GM21528 (cell line): Measurements from ENCODE around the gene CDKN2A.

Experiments
- ATAC-seq: cut with Tn5 transposase; IDR thresholded peaks from one replicate; pipeline ENCODE4 v1.9.1; 2021; ENCODE audit warnings: mild to moderate bottlenecking, moderate library complexity; ENCODE audit not compliant: unreplicated experiment, low FRiP score

CDKN2A gene

DNA sequence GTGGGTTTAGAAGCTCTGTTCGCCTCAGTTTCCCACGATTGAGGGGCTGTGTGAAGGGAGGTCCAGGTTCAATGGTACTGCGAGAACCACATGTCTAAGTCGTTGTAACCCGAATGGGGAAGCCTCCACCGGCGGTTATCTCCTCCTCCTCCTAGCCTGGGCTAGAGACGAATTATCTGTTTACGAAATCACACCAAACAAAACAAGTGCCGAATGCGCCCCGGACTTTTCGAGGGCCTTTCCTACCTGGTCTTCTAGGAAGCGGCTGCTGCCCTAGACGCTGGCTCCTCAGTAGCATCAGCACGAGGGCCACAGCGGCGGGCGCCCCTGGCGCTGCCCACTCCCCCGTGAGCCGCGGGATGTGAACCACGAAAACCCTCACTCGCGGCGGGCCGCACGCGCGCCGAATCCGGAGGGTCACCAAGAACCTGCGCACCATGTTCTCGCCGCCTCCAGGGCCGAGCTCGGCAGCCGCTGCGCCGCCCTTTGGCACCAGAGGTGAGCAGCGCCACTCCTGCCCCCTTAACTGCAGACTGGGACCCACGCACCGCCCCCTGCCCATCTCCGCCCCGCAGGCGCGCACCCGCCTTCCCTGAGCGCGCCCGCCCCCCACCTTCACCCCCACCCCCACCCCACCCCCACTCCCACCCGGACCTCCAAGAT lies at the start of gene CDKN2A:
CDKN2A (minus strand) TSS at position 500 of the 663 bp plus-strand sequence.
- peak; percentile 42 for ATAC-seq

DNA sequence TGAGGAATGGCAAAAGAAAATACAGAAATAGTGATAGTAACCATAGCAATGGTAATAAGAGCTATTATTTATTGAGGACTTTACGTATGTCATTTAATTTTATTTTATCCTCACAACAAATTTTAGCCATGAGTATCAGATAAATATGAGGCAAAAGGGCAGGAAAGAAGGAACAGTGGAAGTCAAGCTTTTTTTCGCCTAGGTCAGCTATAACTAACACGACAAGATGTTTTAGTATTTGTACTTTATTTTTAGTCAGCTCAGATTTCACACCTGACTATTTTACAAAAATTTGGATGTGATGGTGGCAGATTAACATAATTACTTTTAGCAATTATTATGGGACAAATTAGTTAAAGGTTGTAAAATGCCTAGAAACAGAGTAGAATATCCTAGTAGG lies 49.7 kb upstream of the CDKN2A start:
- no peak for ATAC-seq

DNA sequence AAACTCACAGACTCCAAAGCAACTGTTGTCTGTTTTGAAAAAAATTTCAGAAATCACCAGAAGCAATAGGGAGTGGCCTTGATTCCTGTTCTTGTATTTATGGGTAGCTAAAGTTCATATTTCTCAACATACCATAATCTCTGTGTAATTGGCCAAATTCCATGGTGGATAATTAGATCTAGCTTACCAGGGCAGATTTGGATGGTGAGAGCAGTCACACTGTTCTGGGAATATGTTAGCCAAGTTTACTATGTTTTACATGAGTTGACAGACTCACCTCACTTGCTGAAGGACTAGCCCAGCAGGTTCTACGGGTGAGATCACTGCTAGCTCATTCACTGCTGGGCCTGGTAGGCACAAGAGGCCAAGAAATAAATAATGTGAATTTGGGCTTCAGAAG lies 47.6 kb upstream of the CDKN2A start:
- ATAC-seq, result no peak

DNA sequence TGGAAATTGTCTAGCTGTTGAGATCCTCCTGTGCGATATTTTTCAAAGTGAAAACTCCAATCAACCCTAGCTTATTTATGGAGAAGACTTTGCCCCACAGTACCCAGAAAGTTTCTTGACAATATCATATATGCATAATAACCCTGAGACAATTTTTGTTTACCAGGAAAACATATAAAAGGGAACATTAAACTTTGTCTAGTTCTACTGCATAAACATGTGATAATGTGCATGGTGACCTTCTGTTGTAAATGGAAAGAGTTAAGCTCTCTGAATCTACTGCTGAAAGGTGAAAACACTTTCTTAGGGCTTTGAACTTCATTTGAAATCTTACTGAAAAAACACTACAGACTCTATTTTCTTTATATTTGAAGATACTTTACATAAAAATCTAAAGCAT lies 47.2 kb upstream of the CDKN2A start:
- no peak for ATAC-seq

DNA sequence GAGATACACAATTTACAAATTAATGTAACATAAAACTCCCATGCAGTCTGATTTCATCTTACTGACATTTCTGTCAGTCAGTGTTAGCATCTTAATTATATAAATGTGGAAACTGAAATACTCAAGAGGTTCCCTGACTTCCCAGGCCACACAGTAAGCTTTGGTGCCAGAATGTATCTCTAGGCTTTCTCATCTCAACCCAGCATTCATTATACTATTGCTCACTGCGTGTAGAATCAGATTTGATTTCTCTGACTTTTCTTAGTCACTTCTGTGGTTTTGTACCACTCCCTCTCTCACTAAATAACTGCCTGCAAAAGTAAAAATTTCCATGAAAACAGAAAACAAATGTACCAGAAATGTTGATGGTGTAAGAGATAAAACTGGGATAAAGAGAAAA lies 46.6 kb upstream of the CDKN2A start:
- ATAC-seq, result no peak

DNA sequence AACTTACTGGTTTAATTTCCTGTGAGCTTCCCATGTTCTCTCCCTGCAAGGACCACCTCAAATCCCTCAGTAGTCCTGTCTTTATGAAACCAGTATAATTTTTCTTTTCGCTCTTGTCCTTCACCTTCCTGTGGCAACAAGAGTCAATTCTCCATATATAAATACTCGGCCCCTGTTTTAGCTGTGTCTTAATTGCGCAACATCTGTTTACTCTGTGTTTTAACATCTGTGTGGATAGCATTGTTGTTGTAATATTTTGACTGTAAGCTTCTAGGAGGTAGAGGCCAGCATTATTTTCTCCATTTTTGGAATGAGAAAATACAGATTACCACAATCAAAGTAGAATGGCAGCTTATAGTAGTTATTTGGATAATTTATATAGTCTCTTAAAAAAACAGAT lies 45.1 kb upstream of the CDKN2A start:
- ATAC-seq, result no peak

DNA sequence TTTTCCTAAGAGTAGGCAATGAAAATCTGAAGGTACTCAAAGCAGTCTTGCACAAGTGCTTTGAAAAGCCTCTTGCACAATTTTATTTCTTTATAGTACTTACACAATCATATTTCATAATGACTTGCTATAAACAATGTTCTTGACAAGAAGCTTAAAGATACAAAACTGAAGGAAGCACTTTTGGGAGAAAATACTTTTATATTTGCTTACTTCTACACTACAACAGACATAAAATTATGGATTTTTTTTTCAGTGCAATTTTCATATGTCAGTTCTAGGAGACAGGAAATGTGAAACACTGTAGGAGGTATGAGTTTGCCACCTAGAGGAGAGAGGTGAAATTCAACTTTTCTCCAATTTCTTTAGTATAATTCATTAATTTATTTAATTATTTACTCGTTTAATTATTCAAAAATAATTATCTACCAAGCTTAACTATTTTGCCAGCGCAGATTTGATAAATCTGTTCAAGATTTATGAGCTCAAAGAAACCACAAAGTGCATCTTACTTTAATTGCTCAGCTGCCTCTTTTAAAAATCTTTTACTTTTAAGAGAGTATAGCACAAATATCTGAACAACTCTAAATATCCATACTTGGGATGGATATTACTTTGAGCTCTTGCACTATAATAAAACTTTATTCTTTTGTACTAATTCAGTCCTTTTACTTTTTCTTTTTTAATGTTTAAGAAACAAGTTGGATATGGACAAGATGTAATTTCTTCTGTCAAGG lies 43.9 kb upstream of the CDKN2A start:
- ATAC-seq, result no peak

DNA sequence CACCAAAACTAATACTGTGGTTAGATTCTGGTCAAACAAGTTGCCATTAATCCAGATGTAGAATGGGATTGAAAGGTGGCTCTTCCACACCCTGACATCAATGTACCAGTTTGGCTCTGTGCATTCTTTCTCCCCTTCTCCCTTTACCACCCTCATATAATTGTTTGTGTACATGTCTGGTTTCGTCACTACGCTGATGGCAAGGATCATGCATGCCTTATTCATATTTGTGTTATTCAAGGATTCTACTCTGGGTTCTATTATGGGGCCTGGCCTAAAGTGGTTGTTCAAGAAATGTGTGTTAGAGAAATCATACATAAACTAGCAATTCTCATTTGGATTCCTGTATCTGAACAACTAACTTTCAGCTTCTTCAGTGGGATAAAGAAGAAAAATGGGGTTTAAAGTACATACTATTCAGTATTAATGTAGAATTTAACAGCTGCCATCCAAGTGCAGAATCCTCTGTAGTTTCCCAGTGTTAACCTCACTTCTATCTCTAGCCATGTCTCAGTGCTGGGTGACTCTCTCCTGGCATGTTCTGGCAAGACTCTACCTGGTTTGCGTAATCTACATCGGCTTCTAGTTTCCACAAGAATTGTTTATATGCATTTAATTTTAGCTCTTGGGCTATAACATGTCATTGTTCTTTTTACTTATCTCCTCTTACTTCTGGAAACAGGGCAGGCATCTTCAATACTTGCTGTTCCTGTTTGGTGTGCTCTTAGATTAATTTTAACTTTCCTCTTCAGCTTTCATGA lies 42.9 kb upstream of the CDKN2A start:
- ATAC-seq, result no peak

DNA sequence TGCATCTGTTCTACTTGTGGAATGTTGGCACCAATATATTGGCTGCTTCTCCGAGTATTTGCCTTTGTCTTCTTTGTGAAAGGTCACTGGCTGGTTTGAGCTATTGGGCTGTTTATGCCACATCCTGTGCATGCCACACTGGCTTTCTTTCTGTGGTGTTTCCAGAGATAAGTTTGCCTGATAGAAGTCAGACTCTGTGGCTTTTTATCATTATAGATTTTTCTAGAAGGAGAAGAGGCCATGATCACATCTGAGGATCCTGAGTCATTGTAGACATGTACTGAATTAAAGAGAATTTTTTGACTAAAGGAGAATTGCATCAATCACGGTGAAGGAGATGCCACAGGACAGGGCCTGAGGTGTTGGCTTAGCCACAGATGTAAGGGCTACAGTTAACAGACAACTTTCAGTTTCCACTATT lies 41.4 kb upstream of the CDKN2A start:
- ATAC-seq, result no peak

DNA sequence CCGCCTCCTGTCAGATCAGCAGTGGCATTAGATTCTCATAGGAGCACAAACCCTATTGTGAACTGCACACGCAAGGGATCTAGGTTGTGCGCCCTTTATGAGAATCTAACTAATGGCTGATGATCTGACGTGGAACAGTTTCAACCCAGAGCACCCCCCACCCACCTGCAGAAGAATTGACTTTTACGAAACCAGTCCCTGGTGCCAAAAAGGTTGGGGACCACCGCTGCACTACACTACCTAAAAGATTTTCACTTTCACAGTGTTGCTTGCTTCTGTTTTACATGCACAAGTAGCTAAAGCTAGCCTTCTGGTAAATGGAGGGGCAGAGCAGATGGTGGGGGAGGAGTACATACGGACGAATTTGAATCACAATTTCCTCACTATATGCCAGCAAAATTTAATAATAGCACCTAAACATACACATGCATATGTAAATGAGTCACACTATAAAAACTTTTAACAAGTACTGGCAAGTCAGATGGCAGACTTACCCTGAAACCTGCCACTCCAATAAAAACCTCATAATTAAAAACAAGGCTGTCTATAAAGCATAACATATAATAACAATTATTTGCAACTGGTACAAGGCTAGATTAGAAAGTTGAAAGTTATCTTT lies 38.9 kb upstream of the CDKN2A start:
- ATAC-seq, result no peak

DNA sequence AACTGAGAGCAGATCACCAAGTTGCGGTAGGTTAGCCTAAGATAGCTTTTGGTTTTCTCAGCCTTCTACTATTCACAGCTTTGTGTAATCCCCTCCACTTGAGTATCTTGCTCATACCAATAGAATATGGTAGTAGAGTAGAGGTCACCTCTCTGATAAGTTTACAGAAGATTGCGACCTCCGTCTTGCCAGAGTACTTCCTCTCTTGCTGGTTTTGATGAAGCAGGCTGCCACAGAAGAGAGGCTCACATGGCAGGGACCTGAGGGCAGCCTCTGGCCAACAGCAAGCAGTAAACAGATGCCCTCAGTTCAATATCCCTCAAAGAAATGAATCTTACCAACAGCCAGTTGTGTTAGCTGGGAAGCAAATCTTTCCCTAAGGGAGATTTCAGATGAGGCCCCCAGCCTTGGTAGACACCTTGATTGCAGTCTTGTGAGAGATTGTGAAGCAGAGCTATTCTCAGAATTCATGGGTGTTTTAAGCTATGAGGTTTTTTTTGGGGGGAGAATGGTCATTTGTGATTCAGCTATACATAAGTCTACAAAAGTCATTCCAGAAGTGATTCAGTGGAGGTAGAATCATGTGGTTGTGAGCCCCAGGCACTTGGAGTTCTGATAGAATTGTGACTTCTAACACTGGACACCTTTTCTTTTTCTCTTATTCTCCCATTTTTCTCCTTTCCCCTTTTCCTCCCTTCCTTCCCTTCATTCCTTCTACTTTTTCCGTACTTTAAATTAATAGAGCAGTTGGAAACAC lies 37.6 kb upstream of the CDKN2A start:
- no peak for ATAC-seq

DNA sequence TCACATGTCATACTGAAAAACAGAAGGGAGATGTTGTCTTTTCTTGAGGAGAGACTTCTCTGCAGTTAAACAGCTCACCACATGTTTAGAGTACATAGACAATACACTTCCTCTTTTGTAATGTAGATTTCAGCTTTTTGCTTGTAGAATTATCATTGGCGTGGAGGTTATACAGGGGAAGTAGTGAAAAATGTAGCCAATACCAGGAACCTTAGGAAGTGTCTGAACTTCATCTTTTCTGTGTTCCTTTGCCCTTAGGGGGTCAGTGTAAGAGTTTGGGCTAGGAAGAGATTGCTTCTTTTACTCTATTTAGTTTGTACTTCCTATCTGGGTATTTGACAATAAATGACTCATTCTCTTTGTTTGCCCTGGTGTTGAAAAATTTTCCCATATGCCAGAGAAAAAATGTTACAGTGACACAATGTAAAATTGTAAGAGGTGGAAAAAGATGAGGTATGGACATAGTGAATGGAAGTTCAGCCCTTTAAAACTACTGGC lies 36.0 kb upstream of the CDKN2A start:
- ATAC-seq, result peak; percentile 82

DNA sequence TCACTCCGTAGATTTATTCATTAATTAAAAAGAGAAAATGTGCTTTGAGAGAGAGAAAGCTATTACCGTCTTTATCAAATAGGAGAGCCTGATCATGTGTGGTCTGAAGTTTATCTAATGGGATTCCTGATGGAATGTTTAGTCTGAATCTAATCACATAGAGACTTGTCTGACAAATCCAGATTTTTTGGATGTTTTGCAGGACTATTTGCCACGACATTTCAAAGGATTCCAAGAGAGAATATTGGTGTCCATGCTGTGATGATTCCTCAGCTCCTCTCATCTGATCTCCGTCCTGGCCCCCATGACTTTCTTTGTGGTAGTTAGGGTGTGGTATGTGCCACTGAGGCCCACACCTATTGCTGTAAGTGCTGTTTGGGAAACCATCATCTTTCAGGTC lies 35.0 kb upstream of the CDKN2A start:
- ATAC-seq, result no peak

DNA sequence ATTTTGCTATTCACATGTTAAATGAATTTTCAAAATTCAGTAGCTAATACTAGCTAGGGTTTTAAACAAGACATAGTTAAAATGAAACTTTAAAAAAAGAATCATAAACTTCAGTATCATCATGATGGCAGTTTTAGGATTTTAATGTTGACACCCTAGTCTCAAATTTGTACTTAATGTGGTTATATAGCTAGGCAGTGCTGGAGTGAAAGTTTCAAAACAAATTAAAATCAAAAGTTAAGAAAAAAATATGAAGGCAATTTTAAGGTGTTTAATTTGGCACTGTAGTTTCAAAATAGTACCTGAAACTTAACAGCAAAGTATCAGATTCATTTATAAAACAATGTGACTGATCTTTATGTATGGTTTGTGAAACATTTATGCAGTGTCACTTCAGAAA lies 34.2 kb upstream of the CDKN2A start:
- ATAC-seq, result no peak

DNA sequence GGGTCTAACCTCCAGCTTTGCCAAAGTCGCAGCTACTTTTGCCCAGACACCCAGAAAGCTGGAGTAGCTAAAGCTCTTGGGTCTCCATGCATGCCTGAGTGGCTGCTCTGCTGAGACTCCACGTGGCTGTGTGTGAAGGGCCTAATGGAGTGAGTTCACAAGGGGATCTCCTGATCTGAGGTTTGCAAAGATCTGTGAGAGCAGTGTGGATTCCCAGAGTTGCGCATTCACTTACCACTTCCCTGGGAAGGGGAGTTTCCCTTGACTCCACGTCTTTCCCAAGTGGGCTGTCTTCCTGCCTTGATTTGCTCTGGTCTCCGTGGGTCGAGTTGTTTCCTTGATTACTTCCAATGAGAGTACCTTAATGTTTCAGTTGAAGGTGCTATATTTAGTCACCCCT lies 32.5 kb upstream of the CDKN2A start:
- ATAC-seq, result no peak

DNA sequence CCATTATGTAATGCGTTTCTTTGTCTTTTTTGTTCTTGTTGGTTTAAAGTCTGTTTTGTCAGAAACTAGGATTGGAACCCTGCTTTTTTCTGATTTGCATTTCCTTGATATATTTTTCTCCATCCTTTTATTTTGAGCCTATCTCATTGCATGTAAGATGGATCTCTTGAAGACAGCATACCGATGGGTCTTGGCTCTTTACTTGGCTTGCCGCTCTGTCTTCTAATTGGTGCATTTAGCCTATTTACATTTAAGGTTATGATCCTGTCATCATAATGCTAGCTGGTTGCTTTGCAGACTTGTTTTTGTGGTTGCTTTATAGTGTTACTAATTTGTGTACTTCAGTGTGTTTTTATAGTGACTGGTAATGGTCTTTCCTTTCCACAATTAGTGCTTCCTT lies 28.2 kb upstream of the CDKN2A start:
- no peak for ATAC-seq

DNA sequence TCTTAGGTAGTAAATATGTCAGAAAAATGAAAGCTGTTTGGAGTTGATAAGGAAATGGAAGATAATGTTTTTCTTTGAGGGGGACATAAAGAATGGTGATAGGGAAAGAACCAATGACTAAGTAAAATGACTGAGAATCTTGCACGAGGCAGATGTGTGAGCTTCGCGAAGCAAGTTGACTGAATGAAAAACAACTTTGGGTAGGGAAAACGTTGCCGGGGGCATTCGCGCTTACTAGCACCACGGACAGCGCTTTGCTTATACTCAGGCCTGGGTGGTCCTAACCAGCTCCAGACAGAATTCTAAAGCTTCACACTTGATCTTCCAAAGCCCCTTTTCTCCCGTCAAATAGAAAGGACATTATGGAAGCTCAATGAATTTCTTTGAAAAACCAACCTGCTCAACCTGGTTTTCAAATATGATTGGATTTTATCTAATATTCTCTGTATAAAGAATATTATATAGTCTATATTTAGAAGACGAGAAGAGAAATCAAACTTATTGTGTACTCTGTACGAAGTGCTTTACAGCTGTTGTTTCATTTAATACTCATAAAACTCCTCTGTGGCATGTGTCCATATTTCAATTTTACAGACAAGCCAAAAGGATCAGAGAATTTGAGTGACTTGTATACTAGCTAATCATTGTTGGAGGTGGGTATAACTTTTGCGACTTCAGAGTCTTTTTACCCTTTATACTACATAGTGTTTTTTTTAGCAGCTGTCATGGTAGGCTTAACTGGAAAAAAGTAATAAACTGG lies 16.9 kb upstream of the CDKN2A start:
- ATAC-seq, result no peak

DNA sequence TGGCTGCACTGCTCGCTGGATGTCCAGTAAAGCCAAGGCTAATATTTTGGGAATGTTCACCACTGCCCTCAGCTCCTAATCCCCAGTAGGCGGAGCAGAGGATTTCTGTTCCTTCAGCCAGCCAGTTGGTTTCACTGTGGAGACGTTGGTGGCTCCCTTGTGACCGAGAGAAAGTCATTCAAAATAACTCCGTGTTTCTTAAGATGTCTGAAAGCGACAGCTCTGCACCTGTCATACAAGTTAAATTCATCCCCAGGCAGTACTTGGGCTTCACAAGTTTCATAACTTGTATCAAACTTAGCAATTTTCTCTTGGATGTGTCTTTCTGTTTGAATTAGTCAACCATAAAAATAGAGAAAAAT lies 15.3 kb upstream of the CDKN2A start:
- peak; percentile 48 for ATAC-seq

DNA sequence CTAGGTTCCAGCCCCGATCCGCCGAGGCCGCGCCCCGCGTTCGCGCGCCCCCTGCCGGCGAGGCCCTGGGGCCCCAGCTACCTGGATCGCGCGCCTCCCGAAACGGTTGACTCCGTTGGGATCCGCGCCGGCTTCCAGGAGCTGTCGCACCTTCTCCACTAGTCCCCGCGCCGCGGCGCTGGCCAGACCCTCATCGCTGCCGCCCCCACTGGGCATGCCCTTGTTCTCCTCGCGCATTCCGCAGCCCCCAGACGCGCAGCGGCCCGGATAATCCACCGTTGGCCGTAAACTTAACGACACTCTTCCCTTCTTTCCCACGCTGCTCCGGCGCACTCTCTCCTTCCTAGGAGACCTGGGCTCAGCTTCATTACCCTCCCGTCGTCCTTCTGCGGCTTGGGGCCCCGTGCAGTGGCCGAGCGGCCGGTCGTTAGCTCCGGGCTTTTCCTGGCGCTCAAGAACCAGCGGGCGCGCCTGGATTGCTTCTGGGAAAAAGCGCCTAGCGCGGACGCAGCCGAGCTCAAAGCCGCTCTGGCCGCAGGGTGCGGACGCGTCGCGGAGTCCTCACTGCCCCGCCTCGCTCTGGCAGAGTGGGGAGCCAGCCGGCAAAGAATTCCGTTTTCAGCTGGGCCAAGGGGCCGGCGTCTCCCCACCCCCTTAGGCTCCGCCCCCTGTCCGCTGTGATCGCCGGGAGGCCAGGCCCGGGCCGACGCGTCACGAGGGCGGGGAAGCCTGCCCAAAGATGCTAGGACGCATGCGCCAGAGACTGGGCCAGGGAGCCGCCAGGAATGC lies 14.7 kb upstream of the CDKN2A start, which contains the start of gene CDKN2B:
CDKN2B (minus strand) TSS at position 589 of the 789 bp plus-strand sequence; CDS start at position 237, 352 bp downstream.
- peak; percentile 93 for ATAC-seq
